ENCODE data around the gene ACTMAP.

ACTMAP gene

DNA sequence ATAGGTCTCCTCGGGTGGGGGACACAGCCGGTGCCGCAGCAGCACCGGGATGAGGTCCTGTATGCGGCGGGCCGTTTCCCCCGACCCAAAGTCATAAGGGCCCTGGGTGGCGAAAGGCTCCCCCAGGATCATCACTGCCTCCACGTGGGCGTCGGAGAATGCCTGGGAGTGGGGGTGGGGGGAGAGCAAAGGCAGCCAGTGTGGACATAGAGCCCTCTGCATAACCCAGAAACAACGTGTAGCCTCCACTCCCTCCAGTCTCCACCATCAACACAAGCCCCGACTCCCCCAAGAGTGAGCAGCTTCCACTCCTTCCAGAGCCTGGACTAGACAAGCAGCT, 58.1 kb downstream of the ACTMAP start:
- no peak for DNase-seq

DNA sequence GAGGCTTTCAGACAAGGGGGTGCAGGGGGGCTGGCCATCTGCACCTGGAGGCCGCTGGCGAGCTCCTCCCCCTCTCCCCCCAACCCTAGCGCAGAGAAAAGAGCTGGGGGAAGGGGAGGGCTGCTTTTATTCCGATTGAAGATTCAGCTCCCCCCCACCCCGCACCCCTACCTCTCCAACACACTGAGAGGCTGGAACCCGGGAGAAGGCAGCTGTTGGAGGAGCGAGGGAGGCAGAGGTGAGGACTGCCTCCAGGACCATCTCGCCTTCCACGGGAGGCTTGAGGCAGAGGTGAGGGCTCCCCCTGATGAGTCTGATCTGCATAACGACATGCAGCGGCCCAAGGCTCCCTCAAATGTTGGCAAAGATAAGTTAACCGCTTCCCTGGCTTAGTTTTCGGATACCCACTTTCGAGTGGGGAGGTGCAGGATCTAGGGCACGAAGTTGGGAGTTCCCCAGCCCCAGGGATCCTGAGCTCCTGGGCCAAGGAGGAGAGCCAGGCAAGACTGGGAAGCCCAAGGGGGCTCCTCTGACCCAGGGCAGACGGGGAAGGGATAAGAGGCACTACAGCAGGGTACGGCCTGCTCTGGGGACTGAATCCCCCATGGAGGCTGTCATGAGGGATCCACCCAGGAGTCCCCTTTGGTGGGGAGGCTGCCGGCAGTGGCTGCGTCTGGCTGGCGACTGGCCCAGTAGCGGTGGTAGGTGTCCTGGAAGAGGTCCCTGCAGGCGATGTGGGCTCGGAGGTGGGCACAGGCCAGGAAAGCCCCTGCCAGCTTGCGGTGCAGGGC, 58.7 kb downstream of the ACTMAP start:
- DNase-seq, result no peak

Data from CD4-positive, alpha-beta T cell treated with Interleukin-6 for 4 hours (primary cell).